Measurements from ENCODE around the gene SYDE2. TPM values are rescaled to one million over a fixed set of nuclear protein-coding genes. Genes with fewer than 3 reads are reported as not detected.
A peak's percentile ranks its signal among the peaks of the same experiment; 100 is the strongest.

The SYDE2 gene
- total and polyA plus RNA-seq, 2 donors (not counting 1 experiment from before 2014, with no cell fraction given), result 3.6 to 7.4 TPM

DNA sequence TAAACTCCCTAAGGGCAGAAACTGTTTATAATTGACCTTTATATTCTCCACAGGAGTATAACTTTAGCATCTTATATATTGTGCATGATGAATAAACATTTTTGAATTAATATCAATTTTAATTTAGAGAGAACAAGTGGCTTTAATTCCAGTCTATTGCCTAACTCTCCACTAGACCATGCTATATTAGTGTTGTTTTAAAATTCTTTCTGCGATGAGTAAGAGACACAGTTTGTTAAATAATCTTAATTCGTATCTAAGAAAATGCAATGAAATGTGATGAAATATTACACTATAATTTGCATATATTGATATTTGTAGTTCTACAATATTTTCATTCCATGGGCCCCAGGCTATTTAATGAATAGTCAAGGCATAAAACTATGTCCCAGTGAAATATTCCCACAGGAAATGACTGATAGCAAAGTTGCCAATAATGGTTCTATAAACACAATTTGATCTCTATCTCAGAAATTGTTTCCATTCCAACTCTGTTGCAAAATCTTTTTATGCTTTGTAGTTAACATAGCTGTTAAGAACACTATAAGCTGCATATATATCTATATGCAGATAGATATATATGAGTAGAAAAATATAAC lies 2.9 kb upstream of the SYDE2 start:
- Histone ChIP-seq H3K9me3 (ENCODE audit: control insufficient read depth, insufficient read depth, low read depth, low read length) (no peaks in the 10 kb centered on the region), H3K27ac (ENCODE audit: insufficient read depth, low read length) (no peak overlapping the region), H3K4me3 (replicated peaks in 1 of 4; ENCODE audit: control extremely low read depth in 1 of 4, insufficient read depth in 1 of 4, low read depth in 3 of 4, low read length in 4 of 4) (no peak overlapping the region), H3K4me1 (ENCODE audit: control insufficient read depth, extremely low read depth, insufficient read depth, low read length) (no peaks in the 10 kb centered on the region), H4K20me1 (ENCODE audit: control insufficient read depth, extremely low read depth, insufficient read depth, low read length) (no peaks in the 10 kb centered on the region), H3K9ac (ENCODE audit: insufficient read depth, low read length) (no peak overlapping the region), H2AFZ (ENCODE audit: low read length) (no peak overlapping the region), H3K27me3 (ENCODE audit: control insufficient read depth, insufficient read depth, low read length) (no peaks in the 10 kb centered on the region), H3K36me3 (ENCODE audit: control insufficient read depth, insufficient read depth, low read length) (no peaks in the 10 kb centered on the region), H3K79me2 (ENCODE audit: control insufficient read depth, insufficient read depth, low read length) (peaks cover 6% of the 10 kb centered on the region), H3K4me2 (ENCODE audit: extremely low read depth, insufficient read depth, low read length) (no peak overlapping the region)
- DNase-seq (ENCODE audit: low read depth in 2 of 2), result peak in 1 of 2 donors; percentile 38
- TF ChIP-seq EZH2 (IDR thresholded peaks at IDR 0.05; ENCODE audit: low read length, missing control alignments), result no peak
- TF ChIP-seq, protein P1, sequence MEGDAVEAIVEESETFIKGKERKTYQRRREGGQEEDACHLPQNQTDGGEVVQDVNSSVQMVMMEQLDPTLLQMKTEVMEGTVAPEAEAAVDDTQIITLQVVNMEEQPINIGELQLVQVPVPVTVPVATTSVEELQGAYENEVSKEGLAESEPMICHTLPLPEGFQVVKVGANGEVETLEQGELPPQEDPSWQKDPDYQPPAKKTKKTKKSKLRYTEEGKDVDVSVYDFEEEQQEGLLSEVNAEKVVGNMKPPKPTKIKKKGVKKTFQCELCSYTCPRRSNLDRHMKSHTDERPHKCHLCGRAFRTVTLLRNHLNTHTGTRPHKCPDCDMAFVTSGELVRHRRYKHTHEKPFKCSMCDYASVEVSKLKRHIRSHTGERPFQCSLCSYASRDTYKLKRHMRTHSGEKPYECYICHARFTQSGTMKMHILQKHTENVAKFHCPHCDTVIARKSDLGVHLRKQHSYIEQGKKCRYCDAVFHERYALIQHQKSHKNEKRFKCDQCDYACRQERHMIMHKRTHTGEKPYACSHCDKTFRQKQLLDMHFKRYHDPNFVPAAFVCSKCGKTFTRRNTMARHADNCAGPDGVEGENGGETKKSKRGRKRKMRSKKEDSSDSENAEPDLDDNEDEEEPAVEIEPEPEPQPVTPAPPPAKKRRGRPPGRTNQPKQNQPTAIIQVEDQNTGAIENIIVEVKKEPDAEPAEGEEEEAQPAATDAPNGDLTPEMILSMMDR (conservative IDR thresholded peaks at IDR 0.05 in 1 of 2, IDR thresholded peaks at IDR 0.05 in 1 of 2; ENCODE audit: low read depth in 1 of 2, low read length in 2 of 2), result no peak

- no peaks in the 10 kb centered on the region for H4K20me1 ChIP-seq (ENCODE audit: control insufficient read depth, extremely low read depth, insufficient read depth, low read length)
- no peaks in the 10 kb centered on the region for H3K36me3 ChIP-seq (ENCODE audit: control insufficient read depth, insufficient read depth, low read length)
- TF ChIP-seq, protein P1 (conservative IDR thresholded peaks at IDR 0.05 in 1 of 2, IDR thresholded peaks at IDR 0.05 in 1 of 2; ENCODE audit: low read depth in 1 of 2, low read length in 2 of 2), result no peak
- TF ChIP-seq EZH2 (IDR thresholded peaks at IDR 0.05; ENCODE audit: low read length, missing control alignments), result no peak
- H2AFZ ChIP-seq (ENCODE audit: low read length), result no peak overlapping the region
- H3K9me3 ChIP-seq (ENCODE audit: control insufficient read depth, insufficient read depth, low read depth, low read length), result no peaks in the 10 kb centered on the region
- no peak overlapping the region for H3K4me2 ChIP-seq (ENCODE audit: extremely low read depth, insufficient read depth, low read length)
- H3K79me2 ChIP-seq (ENCODE audit: control insufficient read depth, insufficient read depth, low read length), result peaks cover 6% of the 10 kb centered on the region
- H3K9ac ChIP-seq (ENCODE audit: insufficient read depth, low read length), result no peak overlapping the region
- H3K27me3 ChIP-seq (ENCODE audit: control insufficient read depth, insufficient read depth, low read length), result no peaks in the 10 kb centered on the region
- no peak for DNase-seq (ENCODE audit: low read depth in 2 of 2)
- no peaks in the 10 kb centered on the region for H3K4me1 ChIP-seq (ENCODE audit: control insufficient read depth, extremely low read depth, insufficient read depth, low read length)
- H3K4me3 ChIP-seq (replicated peaks in 1 of 4; ENCODE audit: control extremely low read depth in 1 of 4, insufficient read depth in 1 of 4, low read depth in 3 of 4, low read length in 4 of 4), result no peak overlapping the region
- H3K27ac ChIP-seq (ENCODE audit: insufficient read depth, low read length), result no peak overlapping the region
These were observed 2.0 kb upstream of the SYDE2 start for GRCh38 chr1:85202864-85203255.

DNA sequence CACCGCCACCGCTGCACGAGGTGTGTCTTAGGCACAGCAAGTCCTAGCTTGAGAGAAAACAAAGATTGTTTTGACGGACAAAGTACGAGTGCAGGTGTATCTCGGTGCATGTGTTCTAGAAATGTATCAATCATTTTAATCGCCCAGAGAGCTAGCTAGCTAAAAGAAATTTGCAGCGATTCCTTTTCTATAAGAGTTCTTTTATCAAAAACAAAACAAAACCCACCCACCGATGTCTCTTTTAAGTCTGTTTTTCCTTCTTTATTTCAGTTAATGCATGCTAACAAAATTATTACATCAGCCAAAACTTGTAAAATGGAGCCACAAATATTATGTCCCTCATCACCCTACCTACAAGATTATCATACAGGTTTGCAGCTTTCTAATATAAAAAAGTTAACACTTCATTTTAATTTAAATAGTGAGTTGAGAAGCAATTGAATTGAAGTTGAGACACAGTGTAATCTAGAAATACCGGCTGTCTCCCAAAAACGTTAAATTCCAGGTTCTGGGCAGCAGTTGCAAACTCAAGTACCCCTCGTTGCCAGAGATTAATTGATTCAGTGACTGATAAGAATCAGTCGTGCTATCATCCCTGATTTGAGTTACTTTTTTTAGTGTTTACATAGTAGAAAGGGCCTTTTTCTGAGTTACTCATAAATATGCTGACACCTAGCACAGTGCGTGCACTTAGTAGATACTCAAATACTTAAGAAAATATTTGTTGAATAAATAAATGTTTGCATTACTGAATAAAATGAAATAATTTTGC lies 1.5 kb upstream of the SYDE2 start:
- Histone ChIP-seq H3K79me2 (ENCODE audit: control insufficient read depth, insufficient read depth, low read length) (peaks cover 6% of the 10 kb centered on the region), H4K20me1 (ENCODE audit: control insufficient read depth, extremely low read depth, insufficient read depth, low read length) (no peaks in the 10 kb centered on the region), H3K9ac (ENCODE audit: insufficient read depth, low read length) (peak overlapping the region; percentile 84), H3K4me1 (ENCODE audit: control insufficient read depth, extremely low read depth, insufficient read depth, low read length) (no peaks in the 10 kb centered on the region), H3K4me2 (ENCODE audit: extremely low read depth, insufficient read depth, low read length) (peak overlapping the region; percentile 97), H3K9me3 (ENCODE audit: control insufficient read depth, insufficient read depth, low read depth, low read length) (no peaks in the 10 kb centered on the region), H3K36me3 (ENCODE audit: control insufficient read depth, insufficient read depth, low read length) (no peaks in the 10 kb centered on the region), H3K27me3 (ENCODE audit: control insufficient read depth, insufficient read depth, low read length) (no peaks in the 10 kb centered on the region), H3K4me3 (replicated peaks in 1 of 4; ENCODE audit: control extremely low read depth in 1 of 4, insufficient read depth in 1 of 4, low read depth in 3 of 4, low read length in 4 of 4) (peak overlapping the region; percentile 67 to 92 (median 79)), H2AFZ (ENCODE audit: low read length) (peak overlapping the region; percentile 93), H3K27ac (ENCODE audit: insufficient read depth, low read length) (peak overlapping the region; percentile 82)
- no peak for TF ChIP-seq EZH2 (IDR thresholded peaks at IDR 0.05; ENCODE audit: low read length, missing control alignments)
- TF ChIP-seq, protein P1 (conservative IDR thresholded peaks at IDR 0.05 in 1 of 2, IDR thresholded peaks at IDR 0.05 in 1 of 2; ENCODE audit: low read depth in 1 of 2, low read length in 2 of 2), result no peak
- no peak for DNase-seq (ENCODE audit: low read depth in 2 of 2)

Measured in fibroblast of lung (primary cell).